ENCODE data around the gene GATA6.

GATA6 gene

GRCh38 chr18:22168360-22168921 is 948 bp upstream of the GATA6 start:
- H3K9me3 ChIP-seq (ENCODE audit: severe bottlenecking), result no peaks in the 10 kb centered on the region
- H3K27ac ChIP-seq (ENCODE audit: poor library complexity, severe bottlenecking), result no peak overlapping the region
- DNase-seq (ENCODE audit: low spot score), result no peak
- peak overlapping the region; percentile 7 for H3K4me3 ChIP-seq (ENCODE audit: severe bottlenecking)
- peaks cover 5% of the 10 kb centered on the region; the same call in 1 of the 2 replicates for H3K36me3 ChIP-seq (ENCODE audit: low read depth)
- no peak for ATAC-seq (ENCODE audit: low read depth)
- no peak for TF ChIP-seq CTCF (IDR thresholded peaks at IDR 0.05; ENCODE audit: poor library complexity, severe bottlenecking)
- peaks cover 9% of the 10 kb centered on the region for H3K4me1 ChIP-seq (ENCODE audit: insufficient read depth, poor library complexity, severe bottlenecking)
- H3K27me3 ChIP-seq (ENCODE audit: insufficient read depth, poor library complexity, severe bottlenecking), result peaks cover 51% of the 10 kb centered on the region

- peak overlapping the region; percentile 82 for H3K4me3 ChIP-seq (ENCODE audit: severe bottlenecking)
- DNase-seq (ENCODE audit: low spot score) (no peak), ATAC-seq (ENCODE audit: low read depth) (peak; percentile 38)
- peaks cover 10% of the 10 kb centered on the region for H3K4me1 ChIP-seq (ENCODE audit: insufficient read depth, poor library complexity, severe bottlenecking)
- H3K27ac ChIP-seq (ENCODE audit: poor library complexity, severe bottlenecking), result peak overlapping the region; percentile 41
- TF ChIP-seq CTCF (IDR thresholded peaks at IDR 0.05; ENCODE audit: poor library complexity, severe bottlenecking), result no peak
- H3K9me3 ChIP-seq (ENCODE audit: severe bottlenecking), result no peaks in the 10 kb centered on the region
- peaks cover 36% of the 10 kb centered on the region for H3K27me3 ChIP-seq (ENCODE audit: insufficient read depth, poor library complexity, severe bottlenecking)
- H3K36me3 ChIP-seq (ENCODE audit: low read depth), result peaks cover 5% of the 10 kb centered on the region; the same call in 1 of the 2 replicates
These were observed 566 bp downstream of the GATA6 start for GRCh38 chr18:22169889-22170420.

GRCh38 chr18:22170421-22171257 is 1.2 kb downstream of the GATA6 start:
- Histone ChIP-seq H3K4me1 (ENCODE audit: insufficient read depth, poor library complexity, severe bottlenecking) (peaks cover 14% of the 10 kb centered on the region), H3K4me3 (ENCODE audit: severe bottlenecking) (peak overlapping the region; percentile 82), H3K36me3 (ENCODE audit: low read depth) (peaks cover 11% of the 10 kb centered on the region), H3K27ac (ENCODE audit: poor library complexity, severe bottlenecking) (peak overlapping the region; percentile 41), H3K9me3 (ENCODE audit: severe bottlenecking) (no peaks in the 10 kb centered on the region), H3K27me3 (ENCODE audit: insufficient read depth, poor library complexity, severe bottlenecking) (peaks cover 31% of the 10 kb centered on the region)
- TF ChIP-seq CTCF (IDR thresholded peaks at IDR 0.05; ENCODE audit: poor library complexity, severe bottlenecking), result no peak
- peak; percentile 40 for ATAC-seq (ENCODE audit: low read depth)
- peak; percentile 70 for DNase-seq (ENCODE audit: low spot score)

DNA sequence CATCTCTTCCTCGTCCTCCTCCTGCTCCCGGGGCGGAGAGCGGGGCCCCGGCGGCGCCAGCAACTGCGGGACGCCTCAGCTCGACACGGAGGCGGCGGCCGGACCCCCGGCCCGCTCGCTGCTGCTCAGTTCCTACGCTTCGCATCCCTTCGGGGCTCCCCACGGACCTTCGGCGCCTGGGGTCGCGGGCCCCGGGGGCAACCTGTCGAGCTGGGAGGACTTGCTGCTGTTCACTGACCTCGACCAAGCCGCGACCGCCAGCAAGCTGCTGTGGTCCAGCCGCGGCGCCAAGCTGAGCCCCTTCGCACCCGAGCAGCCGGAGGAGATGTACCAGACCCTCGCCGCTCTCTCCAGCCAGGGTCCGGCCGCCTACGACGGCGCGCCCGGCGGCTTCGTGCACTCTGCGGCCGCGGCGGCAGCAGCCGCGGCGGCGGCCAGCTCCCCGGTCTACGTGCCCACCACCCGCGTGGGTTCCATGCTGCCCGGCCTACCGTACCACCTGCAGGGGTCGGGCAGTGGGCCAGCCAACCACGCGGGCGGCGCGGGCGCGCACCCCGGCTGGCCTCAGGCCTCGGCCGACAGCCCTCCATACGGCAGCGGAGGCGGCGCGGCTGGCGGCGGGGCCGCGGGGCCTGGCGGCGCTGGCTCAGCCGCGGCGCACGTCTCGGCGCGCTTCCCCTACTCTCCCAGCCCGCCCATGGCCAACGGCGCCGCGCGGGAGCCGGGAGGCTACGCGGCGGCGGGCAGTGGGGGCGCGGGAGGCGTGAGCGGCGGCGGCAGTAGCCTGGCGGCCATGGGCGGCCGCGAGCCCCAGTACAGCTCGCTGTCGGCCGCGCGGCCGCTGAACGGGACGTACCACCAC is 2.1 kb downstream of the GATA6 start:
- ATAC-seq (ENCODE audit: low read depth) (no peak), DNase-seq (ENCODE audit: low spot score) (no peak)
- Histone ChIP-seq H3K27me3 (ENCODE audit: insufficient read depth, poor library complexity, severe bottlenecking) (peaks cover 22% of the 10 kb centered on the region), H3K4me1 (ENCODE audit: insufficient read depth, poor library complexity, severe bottlenecking) (peaks cover 14% of the 10 kb centered on the region), H3K36me3 (ENCODE audit: low read depth) (peaks cover 16% of the 10 kb centered on the region), H3K27ac (ENCODE audit: poor library complexity, severe bottlenecking) (peak overlapping the region; percentile 41), H3K9me3 (ENCODE audit: severe bottlenecking) (no peaks in the 10 kb centered on the region), H3K4me3 (ENCODE audit: severe bottlenecking) (peak overlapping the region; percentile 82)
- no peak for TF ChIP-seq CTCF (IDR thresholded peaks at IDR 0.05; ENCODE audit: poor library complexity, severe bottlenecking)

Measured in RWPE2 (cell line).